Ishikawa (cell line): ENCODE results near the gene DNAAF8.

ENCODE experiments used
- CEBPB ChIP-seq: IDR thresholded peaks from 2 replicates; pipeline ENCODE4 v1.6.1; 2012
- CREB1 ChIP-seq: IDR thresholded peaks from 2 replicates; pipeline ENCODE4 v1.6.1; 2012; ENCODE audit warnings: low read depth
- EGR1 ChIP-seq: IDR thresholded peaks from 2 replicates; pipeline ENCODE4 v1.6.1; 2012
- EP300 ChIP-seq: IDR thresholded peaks from 2 replicates; pipeline ENCODE4 v1.6.1; 2012; ENCODE audit warnings: borderline replicate concordance
- FOXM1 ChIP-seq: IDR thresholded peaks from 2 replicates; pipeline ENCODE4 v1.6.1; 2012; ENCODE audit warnings: low read depth, borderline replicate concordance
- MAX ChIP-seq: IDR thresholded peaks from 2 replicates; pipeline ENCODE4 v1.6.1; 2012
- NFIC ChIP-seq: IDR thresholded peaks from 2 replicates; pipeline ENCODE4 v1.6.1; 2012
- RAD21 ChIP-seq: IDR thresholded peaks from 2 replicates; pipeline ENCODE4 v1.6.1; 2012; ENCODE audit warnings: low read depth
- REST ChIP-seq: IDR thresholded peaks from 2 replicates; pipeline ENCODE4 v1.6.1; 2012; ENCODE audit warnings: low read depth, mild to moderate bottlenecking
- TAF1 ChIP-seq: IDR thresholded peaks from 2 replicates; pipeline ENCODE4 v1.6.1; 2012; ENCODE audit warnings: low read depth, mild to moderate bottlenecking
- TCF12 ChIP-seq: IDR thresholded peaks from 2 replicates; pipeline ENCODE4 v1.6.1; 2012; ENCODE audit warnings: low read depth
- TEAD4 ChIP-seq: IDR thresholded peaks from 2 replicates; pipeline ENCODE4 v1.6.1; 2012
- USF1 ChIP-seq: IDR thresholded peaks from 2 replicates; pipeline ENCODE4 v1.6.1; 2012
- YY1 ChIP-seq: IDR thresholded peaks from 2 replicates; pipeline ENCODE4 v1.6.1; 2012; ENCODE audit warnings: low read depth
- ZBTB7A ChIP-seq: IDR thresholded peaks from 2 replicates; pipeline ENCODE4 v1.6.1; 2012; ENCODE audit warnings: low read depth

The DNAAF8 gene

GRCh38 chr16:4704491-4704890, 29.8 kb upstream of the DNAAF8 start:
- TF ChIP-seq CEBPB (no peak), TAF1 (no peak), REST (no peak), FOXM1 (no peak), TEAD4 (no peak), MAX (no peak), CREB1 (no peak), TCF12 (no peak), YY1 (no peak), RAD21 (no peak), USF1 (no peak), EGR1 (no peak)

GRCh38 chr16:4704913-4705312, 29.4 kb upstream of the DNAAF8 start:
- no peak for TF ChIP-seq NFIC
- no peak for TF ChIP-seq RAD21
- no peak for TF ChIP-seq TCF12
- TF ChIP-seq EP300 = no peak
- no peak for TF ChIP-seq TEAD4
- no peak for TF ChIP-seq EGR1
- TF ChIP-seq TAF1 = no peak
- no peak for TF ChIP-seq CREB1
- no peak for TF ChIP-seq REST
- TF ChIP-seq YY1 = no peak
- no peak for TF ChIP-seq FOXM1
- TF ChIP-seq MAX = no peak
- TF ChIP-seq ZBTB7A = no peak
- TF ChIP-seq USF1 = no peak
- TF ChIP-seq CEBPB = no peak

GRCh38 chr16:4706871-4707270, 27.5 kb upstream of the DNAAF8 start:
- TF ChIP-seq REST (no peak), TAF1 (no peak), USF1 (no peak), FOXM1 (no peak), RAD21 (no peak), MAX (no peak), ZBTB7A (no peak), TEAD4 (no peak), CEBPB (no peak), EP300 (no peak), EGR1 (no peak), CREB1 (no peak), NFIC (no peak), YY1 (no peak), TCF12 (no peak)

GRCh38 chr16:4709481-4709880, 24.9 kb upstream of the DNAAF8 start:
- TF ChIP-seq CREB1 = no peak
- no peak for TF ChIP-seq EP300
- TF ChIP-seq TEAD4 = no peak
- no peak for TF ChIP-seq FOXM1
- no peak for TF ChIP-seq RAD21
- TF ChIP-seq ZBTB7A = no peak
- no peak for TF ChIP-seq YY1
- no peak for TF ChIP-seq CEBPB
- no peak for TF ChIP-seq TCF12
- no peak for TF ChIP-seq TAF1
- TF ChIP-seq MAX = no peak
- no peak for TF ChIP-seq REST
- TF ChIP-seq NFIC = no peak
- TF ChIP-seq USF1 = no peak
- no peak for TF ChIP-seq EGR1
